CD4-positive, alpha-beta T cell (primary cell): ENCODE results near the gene MRPL12. TPM values are rescaled to one million over a fixed set of nuclear protein-coding genes. Genes with fewer than 3 reads are reported as not detected.
"Not testable (repeated sequence)": the region's sequence is repeated elsewhere in the genome, so short reads cannot be mapped to it uniquely, and the experiment has no call there.

Source experiments
- ATAC-seq: fragments of 200-7000 bp; cut with Tn5 transposase; one replicate; pipeline ENCODE4 v1.10.0; 2022; ENCODE audit warnings: mild to moderate bottlenecking; ENCODE audit not compliant: poor library complexity
- CTCF ChIA-PET: fragments of 350-600 bp; sonication (Branson Sonifier 250); formaldehyde crosslinking; loops from one replicate; lab custom pipeline; 2021; ENCODE audit warnings: antibody characterized with exemption, inconsistent platforms; lab: Charles Lee
- POLR2A ChIA-PET: fragments of 350-600 bp; sonication (Branson Sonifier 250); formaldehyde crosslinking; loops from one replicate; lab custom pipeline; 2021; ENCODE audit warnings: antibody characterized with exemption, inconsistent platforms; lab: Charles Lee
- DNase-seq, 14 experiments: peaks; one replicate each; pipeline ENCODE4 v3.0.0-alpha.2; 2013 to 2020; ENCODE audit warnings: mixed read lengths in 2 of 14
- H3K27ac ChIP-seq, 2 donors: one replicate each; pipeline versions ENCODE4 v1.5.1 to v1.7.0; 2013; ENCODE audit warnings: low read length in 2 of 2, low read depth in 1 of 2, mild to moderate bottlenecking in 1 of 2
- H3K27me3 ChIP-seq, 2 experiments: 1 replicate in 1 of 2; 2 replicates in 1 of 2; pipeline versions ENCODE4 v1.6.1 to v1.7.0; 2013; ENCODE audit warnings: low read length in 2 of 2, control low read depth in 1 of 2, mild to moderate bottlenecking in 1 of 2, moderate library complexity in 1 of 2; ENCODE audit not compliant: insufficient read depth in 2 of 2, control insufficient read depth in 1 of 2
- H3K36me3 ChIP-seq: one replicate; pipeline ENCODE4 v1.6.1; 2013; ENCODE audit warnings: low read length, control low read depth; ENCODE audit not compliant: insufficient read depth
- H3K4me1 ChIP-seq: one replicate; pipeline ENCODE4 v1.6.1; 2013; ENCODE audit warnings: low read length, control low read depth; ENCODE audit not compliant: insufficient read depth
- H3K4me3 ChIP-seq: one replicate; pipeline ENCODE4 v1.5.1; 2013; ENCODE audit warnings: mild to moderate bottlenecking, low read length, moderate library complexity
- H3K9me3 ChIP-seq, 2 experiments: 1 replicate in 1 of 2; 2 replicates in 1 of 2; pipeline versions ENCODE4 v1.6.1 to v1.7.0; 2013; ENCODE audit warnings: low read length in 2 of 2, mild to moderate bottlenecking in 2 of 2, control low read depth in 1 of 2, moderate library complexity in 1 of 2; ENCODE audit not compliant: control insufficient read depth in 1 of 2, insufficient read depth in 1 of 2
- H3K27ac Mint-ChIP-seq: one replicate; pipeline ENCODE4 v1.8.0; 2020; ENCODE audit warnings: mixed read lengths
- H3K27me3 Mint-ChIP-seq: one replicate; pipeline ENCODE4 v1.8.0; 2021; ENCODE audit warnings: mixed read lengths
- H3K36me3 Mint-ChIP-seq: one replicate; pipeline ENCODE4 v1.8.0; 2021; ENCODE audit warnings: low read depth, mixed read lengths
- H3K4me1 Mint-ChIP-seq: one replicate; pipeline ENCODE4 v1.8.0; 2021; ENCODE audit warnings: low read depth, mixed read lengths
- H3K4me3 Mint-ChIP-seq: one replicate; pipeline ENCODE4 v1.8.0; 2020; ENCODE audit warnings: mild to moderate bottlenecking, mixed read lengths
- H3K9me3 Mint-ChIP-seq: one replicate; pipeline ENCODE4 v1.8.0; 2020; ENCODE audit warnings: mixed read lengths
- intact Hi-C, 2 experiments: fragments of 100-400 bp; cut with DNase I in 1 of 2; cut with micrococcal nuclease in 1 of 2; formaldehyde crosslinking; loops; one replicate each; pipeline versions ENCODE4 v1.15.1 to v1.9.0; 2023 to 2025; cut with DNase I, micrococcal nuclease
- total RNA-seq, 174 experiments: library from RNA in 2 of 174; stranded (reverse) in 2 of 174; gene quantifications; one replicate each; pipeline ENCODE4 v1.2.3 and lab custom pipeline; 2021 to 2026
- TF ChIP-seq, protein P1 (sequence below): fragments of 200-600 bp; IDR thresholded peaks from one replicate; pipeline ENCODE4 v1.8.0; 2022; ENCODE audit warnings: antibody characterized with exemption, mild to moderate bottlenecking

MRPL12 gene
- total RNA-seq, 2 experiments from 2014 or later: 26.2 to 26.5 TPM

DNA sequence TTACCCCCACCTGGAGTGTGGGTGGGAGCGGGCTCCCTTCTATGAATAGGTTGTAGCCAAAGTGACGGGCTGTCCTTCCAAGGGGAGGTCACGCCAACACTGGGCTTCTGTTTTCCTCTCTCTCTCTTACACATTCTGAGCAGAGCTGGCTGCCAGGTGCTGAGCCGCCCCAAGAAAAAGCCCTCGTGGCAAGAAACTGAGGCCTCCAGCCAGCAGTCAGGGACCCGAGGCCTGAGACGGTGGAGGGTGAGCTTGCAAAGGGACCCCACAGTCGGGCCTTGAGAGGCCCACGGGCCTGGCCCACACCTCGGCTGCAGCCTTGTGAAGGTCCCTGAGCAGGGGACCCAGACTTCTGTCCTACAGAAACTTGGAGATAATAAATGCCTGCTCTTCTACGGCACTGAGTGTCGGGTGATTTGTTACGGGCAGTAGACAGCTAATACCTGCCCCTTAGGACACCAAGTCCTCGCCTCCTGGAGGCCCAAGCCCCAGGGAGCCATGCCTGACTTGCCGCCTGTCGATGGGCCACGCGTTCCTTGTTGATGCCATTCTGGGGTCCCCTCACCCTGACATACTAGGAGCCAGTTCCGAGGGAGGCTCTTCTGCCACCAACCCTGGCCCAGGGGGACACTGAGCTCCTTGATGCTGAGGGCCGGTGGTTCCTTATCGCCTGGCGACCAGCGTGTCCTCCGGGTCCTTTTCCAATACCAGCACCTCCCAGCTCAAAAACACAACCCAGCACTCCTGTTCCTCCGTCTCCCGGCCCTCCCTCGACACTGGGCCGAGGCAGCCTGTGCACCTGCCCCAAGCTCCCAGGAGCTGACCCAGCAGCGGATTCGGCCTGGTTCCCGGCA, 35.0 kb downstream of the MRPL12 start:
- Histone ChIP-seq H3K4me3 (no peak overlapping the region), H3K4me1 (peaks cover 17% of the 10 kb centered on the region), H3K27me3 (peaks cover 0 to 19% of the 10 kb centered on the region in 2 experiments), H3K36me3 (no peaks in the 10 kb centered on the region), H3K27ac (no peak overlapping the region), H3K9me3 (peaks cover 0 to 14% of the 10 kb centered on the region in 2 experiments)
- no peaks in the 10 kb centered on the region for H3K9me3 Mint-ChIP-seq
- H3K27me3 Mint-ChIP-seq: peaks cover 26% of the 10 kb centered on the region
- H3K4me1 Mint-ChIP-seq: peaks cover 9% of the 10 kb centered on the region
- POLR2A ChIA-PET: no interaction called here
- no peak overlapping the region for H3K4me3 Mint-ChIP-seq
- no peak overlapping the region for H3K27ac Mint-ChIP-seq
- DNase-seq (no peak), ATAC-seq (no peak)
- TF ChIP-seq, protein P1, sequence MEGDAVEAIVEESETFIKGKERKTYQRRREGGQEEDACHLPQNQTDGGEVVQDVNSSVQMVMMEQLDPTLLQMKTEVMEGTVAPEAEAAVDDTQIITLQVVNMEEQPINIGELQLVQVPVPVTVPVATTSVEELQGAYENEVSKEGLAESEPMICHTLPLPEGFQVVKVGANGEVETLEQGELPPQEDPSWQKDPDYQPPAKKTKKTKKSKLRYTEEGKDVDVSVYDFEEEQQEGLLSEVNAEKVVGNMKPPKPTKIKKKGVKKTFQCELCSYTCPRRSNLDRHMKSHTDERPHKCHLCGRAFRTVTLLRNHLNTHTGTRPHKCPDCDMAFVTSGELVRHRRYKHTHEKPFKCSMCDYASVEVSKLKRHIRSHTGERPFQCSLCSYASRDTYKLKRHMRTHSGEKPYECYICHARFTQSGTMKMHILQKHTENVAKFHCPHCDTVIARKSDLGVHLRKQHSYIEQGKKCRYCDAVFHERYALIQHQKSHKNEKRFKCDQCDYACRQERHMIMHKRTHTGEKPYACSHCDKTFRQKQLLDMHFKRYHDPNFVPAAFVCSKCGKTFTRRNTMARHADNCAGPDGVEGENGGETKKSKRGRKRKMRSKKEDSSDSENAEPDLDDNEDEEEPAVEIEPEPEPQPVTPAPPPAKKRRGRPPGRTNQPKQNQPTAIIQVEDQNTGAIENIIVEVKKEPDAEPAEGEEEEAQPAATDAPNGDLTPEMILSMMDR: no peak
- no peaks in the 10 kb centered on the region for H3K36me3 Mint-ChIP-seq
- intact Hi-C loops: no loop called here
- CTCF ChIA-PET: no interaction called here

DNA sequence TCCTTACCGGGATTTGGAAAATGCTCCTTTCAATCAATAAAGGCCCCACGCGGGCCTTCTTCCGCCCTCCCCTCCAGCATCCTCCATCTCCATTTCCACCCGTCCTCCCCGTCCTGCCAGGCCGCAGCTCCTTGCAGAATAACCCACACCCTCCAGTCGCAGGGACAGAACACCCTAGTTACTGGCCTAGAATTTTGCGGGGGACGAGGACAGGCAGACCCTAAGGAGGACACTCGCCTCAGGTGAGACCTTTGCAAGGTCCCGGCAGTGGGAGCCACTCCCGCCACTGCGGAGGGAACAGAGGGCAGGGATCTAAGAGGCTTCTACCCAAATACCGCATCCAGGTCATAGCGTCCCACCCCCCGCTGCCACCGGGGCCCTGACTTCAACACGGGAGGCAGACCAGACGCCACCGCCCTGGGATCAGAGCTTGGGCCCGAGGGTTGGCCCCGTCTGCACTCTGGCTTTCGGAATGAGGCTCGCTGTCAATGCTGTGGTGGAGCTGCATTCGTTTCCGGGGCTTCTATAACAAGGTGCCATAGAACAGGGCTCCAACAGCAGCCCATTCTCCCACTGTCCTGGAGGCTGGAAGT, 35.7 kb downstream of the MRPL12 start:
- intact Hi-C loops: no loop called here
- Histone ChIP-seq H3K27me3 (peaks cover 0 to 15% of the 10 kb centered on the region in 2 experiments), H3K36me3 (no peaks in the 10 kb centered on the region), H3K4me3 (no peak overlapping the region), H3K27ac (no peak overlapping the region), H3K9me3 (peaks cover 0 to 10% of the 10 kb centered on the region in 2 experiments), H3K4me1 (peaks cover 10% of the 10 kb centered on the region)
- Mint-ChIP-seq H3K36me3 (no peaks in the 10 kb centered on the region), H3K27ac (no peak overlapping the region), H3K4me1 (peaks cover 9% of the 10 kb centered on the region), H3K9me3 (no peaks in the 10 kb centered on the region), H3K4me3 (no peak overlapping the region), H3K27me3 (peaks cover 19% of the 10 kb centered on the region)
- ChIA-PET POLR2A (no interaction called here), CTCF (no interaction called here)
- DNase-seq: peak in 1 of 14 experiments; percentile 29
- no peak for ATAC-seq
- TF ChIP-seq, protein P1: no peak

DNA sequence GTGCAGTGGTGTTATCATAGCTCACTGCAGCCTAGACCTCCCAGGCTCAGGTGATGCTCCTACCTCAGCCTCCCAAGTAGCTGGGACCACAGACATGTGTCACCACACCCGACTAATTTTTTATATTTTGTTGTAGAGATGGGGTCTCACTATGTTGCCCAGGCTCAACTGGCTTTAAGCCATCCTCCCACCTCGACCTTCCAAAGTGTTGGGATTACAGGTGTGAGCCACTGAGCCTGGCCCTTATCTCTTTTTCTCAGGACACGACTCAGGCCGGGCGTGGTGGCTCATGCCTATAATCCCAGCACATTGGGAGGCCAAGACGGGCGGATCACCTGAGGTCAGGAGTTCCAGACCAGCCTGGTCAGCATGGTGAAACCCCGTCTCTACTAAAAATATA, 36.4 kb downstream of the MRPL12 start:
- H3K36me3 Mint-ChIP-seq, H3K27ac ChIP-seq, H3K27ac Mint-ChIP-seq, H3K27me3 ChIP-seq, CTCF ChIA-PET, H3K4me3 ChIP-seq, POLR2A ChIA-PET, H3K36me3 ChIP-seq, DNase-seq, H3K4me1 Mint-ChIP-seq, H3K9me3 Mint-ChIP-seq, intact Hi-C loops, H3K9me3 ChIP-seq, H3K4me1 ChIP-seq, H3K4me3 Mint-ChIP-seq, ATAC-seq: not testable (repeated sequence)
- peaks cover 19% of the 10 kb centered on the region for H3K27me3 Mint-ChIP-seq
